H1 (cell line): ENCODE results near the gene AFG1L. TPM values are rescaled to one million over a fixed set of nuclear protein-coding genes. Genes with fewer than 3 reads are reported as not detected.

ENCODE experiments used
- CHD1 ChIP-seq: IDR thresholded peaks from 2 replicates; pipeline ENCODE4 v1.6.1; 2012; ENCODE audit warnings: low read depth, low read length, improper control_type of control experiment
- NANOG ChIP-seq: IDR thresholded peaks from 2 replicates; pipeline ENCODE4 v1.6.1; 2011; ENCODE audit warnings: low read length, low read depth, mild to moderate bottlenecking, inconsistent platforms; ENCODE audit not compliant: insufficient read depth, poor library complexity, severe bottlenecking
- SP1 ChIP-seq: IDR thresholded peaks from 2 replicates; pipeline ENCODE4 v1.6.1; 2011; ENCODE audit warnings: low read depth, low read length
- ZNF274 ChIP-seq: IDR thresholded peaks from 2 replicates; pipeline ENCODE4 v1.7.0; 2012; ENCODE audit warnings: low read length, borderline replicate concordance; ENCODE audit errors: extremely low read depth
- polyA plus RNA-seq, 7 experiments: library from polyadenylated mRNA; depleted of rRNA in 3 of 7; stranded (reverse) in 5 of 7; unstranded in 2 of 7; fragments of >200 nt in 5 of 7; fragments of 200-250 nt in 2 of 7; gene quantifications; 1 replicate in 5 of 7; 2 replicates in 1 of 7; 4 replicates in 1 of 7; pipeline versions ENCODE4 v1.2.1 to v1.2.3, GENCODE V29; 2011 to 2013; ENCODE audit warnings: missing spikeins in 2 of 7, mixed read lengths in 2 of 7
- total RNA-seq: library from RNA; stranded (reverse); fragmentation: NEBNext Ultra II Directional; extraction: Animal tissue kit (Norgen Biotek cat#: 25700); gene quantifications from 2 replicates; pipeline ENCODE4 v1.2.1, GENCODE V29; 2021
- TF ChIP-seq, protein P1 (sequence below): IDR thresholded peaks from 2 replicates; pipeline ENCODE4 v1.6.1; 2012; ENCODE audit warnings: inconsistent platforms

The AFG1L gene
- total and polyA plus RNA-seq, 2 of the 8 experiments (the other 6 are each of a cell fraction or from before 2014, with no cell fraction given), result 0.98 to 5.7 TPM

DNA sequence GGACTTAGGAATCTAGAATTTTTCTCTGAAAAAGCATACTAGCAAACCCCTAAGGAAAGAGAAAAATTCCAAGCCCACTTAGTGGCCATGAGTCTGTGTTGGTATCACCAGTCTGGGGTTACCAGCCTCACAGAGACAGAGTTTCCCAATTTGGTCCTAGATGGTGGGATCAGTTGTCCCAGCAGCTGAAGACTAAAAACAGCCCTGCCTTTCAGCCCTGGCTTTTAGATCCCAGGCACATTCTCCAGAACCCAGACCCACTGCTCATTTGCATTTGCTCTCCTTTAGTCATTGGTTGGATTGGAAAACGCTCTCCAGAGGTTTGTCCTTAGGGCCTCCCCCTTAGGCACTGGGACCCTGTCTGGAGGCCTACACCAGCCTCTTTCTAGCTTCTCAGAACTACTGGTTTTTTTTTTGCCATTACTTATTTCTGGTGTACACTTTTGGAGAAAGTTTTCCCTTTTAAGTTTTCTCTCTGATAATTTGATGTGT is 226.8 kb downstream of the AFG1L start (continued):
- TF ChIP-seq ZNF274 (no peak), NANOG (no peak), SP1 (no peak), CHD1 (no peak)
- TF ChIP-seq, protein P1, sequence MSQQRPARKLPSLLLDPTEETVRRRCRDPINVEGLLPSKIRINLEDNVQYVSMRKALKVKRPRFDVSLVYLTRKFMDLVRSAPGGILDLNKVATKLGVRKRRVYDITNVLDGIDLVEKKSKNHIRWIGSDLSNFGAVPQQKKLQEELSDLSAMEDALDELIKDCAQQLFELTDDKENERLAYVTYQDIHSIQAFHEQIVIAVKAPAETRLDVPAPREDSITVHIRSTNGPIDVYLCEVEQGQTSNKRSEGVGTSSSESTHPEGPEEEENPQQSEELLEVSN, result no peak
